Activated gamma-delta T cell treated with anti-CD3 and anti-CD28 coated beads, Interleukin-2, amount 50 U/mL, for 16 hours (primary cell): ENCODE results near the gene VWA8.
"Not testable (repeated sequence)": the region's sequence is repeated elsewhere in the genome, so short reads cannot be mapped to it uniquely, and the experiment has no call there.

Experiments used
- DNase-seq: peaks from one replicate; pipeline ENCODE4 v3.0.0-alpha.2; 2020; ENCODE audit warnings: low read depth

Gene VWA8

DNA sequence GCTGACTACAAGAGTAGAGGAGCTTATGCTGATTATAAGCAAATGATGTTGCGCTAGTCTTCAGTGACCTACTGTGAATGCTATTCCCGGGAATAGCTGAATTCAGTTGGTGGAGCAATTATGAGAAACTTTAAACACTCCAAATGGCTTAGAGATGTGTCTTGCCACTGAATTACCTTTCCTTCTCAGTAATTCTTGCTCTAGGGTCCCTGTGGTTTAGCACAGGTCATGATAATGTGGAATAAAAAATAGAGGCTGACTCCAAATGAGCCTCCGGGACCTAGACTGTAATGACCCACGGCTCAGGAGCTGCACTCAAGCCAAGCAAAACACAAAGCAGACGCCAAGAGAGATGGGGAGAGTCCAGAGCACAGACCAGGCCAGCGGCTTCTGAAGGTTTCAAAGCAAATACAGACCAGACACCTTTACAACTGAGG lies 378.9 kb downstream of the VWA8 start:
- no peak for DNase-seq

DNA sequence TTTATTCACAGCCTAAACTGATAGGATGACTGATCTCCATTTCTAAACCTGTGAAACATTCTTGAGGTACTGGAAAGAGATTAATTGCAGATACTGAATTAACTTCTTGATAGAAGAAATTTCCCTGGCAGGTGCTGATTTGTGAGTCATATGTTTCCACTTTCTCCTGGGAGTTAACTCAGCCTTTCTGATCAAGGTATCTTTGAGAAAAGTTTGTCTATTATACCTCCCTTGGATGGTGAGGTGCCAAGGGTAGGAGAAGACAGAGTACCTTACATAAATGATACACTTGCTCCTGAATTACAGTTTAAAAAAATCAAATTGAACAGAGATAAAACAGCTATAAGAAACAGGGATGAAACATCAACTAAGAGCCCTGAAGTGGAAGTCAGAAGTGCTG lies 380.6 kb downstream of the VWA8 start:
- no peak for DNase-seq

DNA sequence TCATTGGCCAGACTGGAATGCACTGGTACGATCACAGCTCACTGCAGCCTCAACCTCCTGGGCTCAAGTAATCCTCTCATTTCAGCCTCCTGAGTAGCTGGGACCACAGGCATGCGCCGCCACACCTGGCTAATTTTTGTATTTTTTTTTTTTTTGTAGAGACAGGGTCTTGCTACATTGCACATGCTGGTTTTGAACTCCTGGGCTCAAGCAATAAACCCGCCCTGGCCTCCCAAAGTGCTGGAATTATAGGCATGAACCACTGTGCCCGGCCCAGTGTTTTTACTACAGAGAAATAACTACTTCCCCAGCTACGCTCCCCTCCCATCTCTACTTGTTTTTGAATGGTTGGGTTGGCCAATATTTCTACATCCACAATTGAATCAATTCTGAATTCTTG lies 381.0 kb downstream of the VWA8 start:
- no peak for DNase-seq

DNA sequence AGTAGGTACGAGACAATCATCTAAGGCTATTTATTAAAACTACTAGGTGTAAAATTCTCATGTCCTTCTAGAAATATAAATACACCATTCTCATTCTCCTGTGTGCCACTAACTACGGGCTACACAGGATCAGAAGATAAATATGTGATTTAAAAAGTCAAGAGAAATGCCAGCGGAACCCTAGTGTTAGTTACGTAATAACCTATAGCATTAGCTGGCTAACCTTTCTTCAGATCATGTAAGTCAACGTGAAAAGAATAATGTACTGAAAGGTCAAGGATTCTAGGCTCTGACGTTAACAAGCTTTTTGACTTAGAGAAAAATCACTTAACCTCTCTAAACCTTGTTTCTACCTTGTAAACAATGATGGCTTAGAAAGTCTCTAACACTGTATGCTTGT lies 381.7 kb downstream of the VWA8 start:
- DNase-seq = no peak

DNA sequence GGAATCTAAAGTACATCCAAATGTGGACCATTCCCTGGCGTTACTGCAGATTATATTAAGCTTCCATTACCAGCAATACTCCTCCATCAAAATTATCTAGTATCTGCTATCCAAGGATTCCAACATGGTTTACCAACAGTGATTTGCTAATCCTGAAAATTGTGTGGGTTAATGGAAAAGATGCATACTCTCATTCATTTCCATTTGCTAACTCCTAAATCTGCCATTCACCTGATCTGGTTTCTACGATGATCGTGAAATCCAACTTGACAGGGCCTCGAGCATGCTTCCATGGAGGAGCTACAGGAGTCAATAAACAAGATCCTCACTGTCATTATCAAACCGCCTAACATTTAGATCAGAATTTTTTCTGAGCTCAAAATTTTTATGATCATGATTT lies 382.5 kb downstream of the VWA8 start:
- DNase-seq = no peak

DNA sequence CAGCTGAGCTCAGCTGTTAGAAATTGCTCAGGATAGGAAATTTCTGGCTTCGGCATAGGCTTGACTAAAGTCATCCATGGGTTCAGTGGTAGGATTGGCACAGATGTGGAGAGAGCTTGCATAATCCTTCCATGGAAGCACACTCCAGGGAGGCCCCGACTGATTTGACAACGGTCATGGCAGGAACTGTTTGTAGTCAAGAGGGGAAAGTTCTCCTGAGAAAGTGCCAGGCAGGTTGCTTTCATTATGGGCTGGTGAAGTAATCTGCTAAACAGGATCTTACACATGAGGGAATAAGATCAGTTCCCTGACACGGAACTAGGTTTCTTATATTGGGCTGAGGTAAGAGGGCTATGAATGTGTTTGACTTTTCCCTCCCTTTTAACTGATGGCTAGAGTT lies 383.5 kb downstream of the VWA8 start:
- no peak for DNase-seq

DNA sequence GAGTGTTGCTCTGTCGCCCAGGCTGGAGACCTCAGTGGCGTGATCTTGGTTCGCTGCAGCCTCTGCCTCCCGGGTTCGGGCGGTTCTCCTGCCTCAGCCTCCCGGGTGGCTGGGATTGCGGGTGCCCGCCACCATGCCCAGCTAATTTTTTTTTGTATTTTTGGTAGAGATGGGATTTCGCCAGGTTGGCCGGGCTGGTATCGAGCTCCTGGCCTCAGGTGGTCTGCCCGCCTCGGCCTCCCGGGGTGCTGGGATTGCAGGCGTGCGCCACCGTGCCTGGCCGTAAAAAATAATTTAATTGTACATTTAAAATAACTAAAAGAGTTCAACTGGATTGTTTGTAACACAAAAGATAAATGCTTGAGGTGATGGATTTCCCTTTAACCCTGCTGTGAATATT lies 387.3 kb downstream of the VWA8 start:
- not testable (repeated sequence) for DNase-seq

DNA sequence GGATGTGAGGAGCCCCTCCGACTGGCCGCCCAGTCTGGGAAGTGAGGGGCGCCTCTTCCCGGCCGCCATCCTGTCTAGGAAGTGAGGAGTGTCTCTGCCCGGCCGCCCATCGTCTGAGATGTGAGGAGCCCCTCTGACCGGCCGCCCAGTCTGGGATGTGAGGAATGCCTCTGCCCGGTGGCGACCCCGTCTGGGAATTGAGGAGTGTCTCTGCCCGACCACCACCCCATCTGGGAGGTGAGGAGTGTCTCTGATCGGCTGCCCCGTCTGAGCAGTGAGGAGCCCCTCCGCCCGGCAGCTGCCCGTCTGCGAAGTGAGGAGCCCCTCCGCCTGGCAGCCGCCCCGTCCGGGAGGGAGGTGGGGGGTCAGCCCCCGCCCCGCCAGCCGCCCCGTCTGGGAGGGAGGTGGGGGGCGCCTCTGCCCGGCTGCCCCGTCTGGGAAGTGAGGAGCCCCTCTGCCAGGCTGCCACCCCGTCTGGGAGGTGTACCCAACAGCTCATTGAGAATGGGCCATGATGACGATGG lies 389.0 kb downstream of the VWA8 start:
- not testable (repeated sequence) for DNase-seq

DNA sequence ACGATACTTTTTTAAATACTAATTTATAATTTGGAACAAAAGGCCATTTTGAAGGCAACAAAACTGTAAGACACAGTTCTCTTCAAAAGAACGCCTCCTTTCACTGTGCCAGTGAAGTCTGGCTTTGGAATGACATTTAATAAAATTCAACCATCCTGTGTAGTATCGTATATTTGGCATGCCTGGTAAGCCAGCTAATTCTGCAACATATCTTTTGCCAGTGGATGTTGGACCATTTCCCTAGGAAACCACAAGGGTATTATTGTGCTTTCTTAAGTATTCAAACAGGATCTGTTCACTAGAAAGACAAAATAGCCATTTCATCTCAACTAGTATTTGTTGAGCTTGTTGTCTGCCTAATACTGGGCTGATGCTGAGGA lies 391.9 kb downstream of the VWA8 start:
- DNase-seq = no peak

DNA sequence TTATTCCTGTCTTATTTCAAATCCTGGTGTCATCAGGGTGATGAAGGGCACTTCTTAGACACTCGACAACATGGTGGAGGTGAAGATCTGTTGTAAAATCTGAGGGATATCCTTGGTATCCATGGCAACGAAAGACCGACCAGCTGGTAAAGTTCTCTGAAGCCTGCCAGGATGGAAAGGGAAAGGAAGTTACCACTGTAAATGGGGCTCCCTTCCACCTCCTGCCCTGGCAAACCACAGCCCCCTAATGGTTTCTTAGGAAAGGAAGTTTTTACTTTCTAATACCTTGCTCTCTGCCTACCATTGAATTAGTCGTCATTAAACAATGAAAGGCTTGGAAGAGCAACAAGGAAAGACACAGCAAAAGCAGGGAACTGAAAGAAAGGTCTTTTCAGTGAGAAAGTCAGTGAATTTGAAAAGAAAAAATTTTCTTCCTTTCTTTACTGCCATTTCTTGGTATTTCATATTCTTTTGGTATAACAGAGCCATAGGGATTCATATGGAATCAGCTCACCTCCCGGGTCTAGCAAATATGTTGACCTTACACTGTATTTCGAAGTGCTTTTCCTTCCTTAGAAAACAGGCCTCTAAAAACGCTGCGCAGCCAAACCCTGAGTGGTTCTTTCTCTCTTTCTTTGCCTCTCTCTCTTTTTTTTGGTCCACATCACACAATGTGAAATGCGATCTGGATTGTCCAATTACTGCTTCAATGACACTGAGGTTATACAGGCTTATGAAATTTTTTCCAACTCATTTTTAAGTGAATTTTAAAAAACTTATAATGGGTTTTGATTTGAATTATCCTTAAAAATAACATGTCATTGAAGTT lies 392.6 kb downstream of the VWA8 start:
- DNase-seq = no peak

DNA sequence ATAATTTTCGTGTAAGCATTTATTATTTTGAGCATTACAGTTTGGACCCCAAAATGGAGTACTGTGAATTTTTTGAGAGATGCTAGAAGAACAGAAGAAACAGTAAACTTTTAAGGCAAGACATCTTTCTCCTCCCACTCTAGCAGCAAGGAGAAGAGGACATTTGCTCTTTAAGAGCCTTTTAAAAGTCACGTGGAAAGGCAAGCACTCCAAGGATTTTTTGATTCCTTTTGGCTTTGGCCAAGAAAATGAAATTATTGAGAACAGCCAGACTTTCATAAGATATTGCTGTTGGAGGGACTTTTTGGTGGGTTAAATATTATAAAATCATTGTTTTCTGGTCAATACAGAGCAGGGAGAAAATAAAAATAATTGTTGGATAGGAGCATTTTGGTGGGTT lies 393.5 kb downstream of the VWA8 start:
- no peak for DNase-seq

DNA sequence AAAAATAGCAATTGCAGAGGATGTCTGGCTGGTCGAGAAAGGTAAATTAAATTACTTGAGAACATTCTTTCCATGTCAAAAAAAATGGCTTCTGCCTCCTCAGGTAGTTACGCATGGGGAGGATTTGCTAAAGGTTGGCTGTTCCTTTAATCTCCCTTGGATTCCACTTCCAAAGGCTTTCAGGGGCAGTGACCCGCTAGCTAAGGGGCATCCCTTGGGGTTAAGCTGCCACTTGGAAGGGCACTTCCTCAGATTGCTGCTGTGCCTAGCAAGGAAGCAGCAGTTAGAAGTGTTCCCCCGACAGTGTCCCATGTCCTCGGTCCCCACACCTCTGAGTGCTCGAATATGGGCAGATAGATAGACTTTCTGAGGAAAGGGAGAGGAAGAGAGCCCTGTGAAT lies 395.1 kb downstream of the VWA8 start:
- DNase-seq = no peak

DNA sequence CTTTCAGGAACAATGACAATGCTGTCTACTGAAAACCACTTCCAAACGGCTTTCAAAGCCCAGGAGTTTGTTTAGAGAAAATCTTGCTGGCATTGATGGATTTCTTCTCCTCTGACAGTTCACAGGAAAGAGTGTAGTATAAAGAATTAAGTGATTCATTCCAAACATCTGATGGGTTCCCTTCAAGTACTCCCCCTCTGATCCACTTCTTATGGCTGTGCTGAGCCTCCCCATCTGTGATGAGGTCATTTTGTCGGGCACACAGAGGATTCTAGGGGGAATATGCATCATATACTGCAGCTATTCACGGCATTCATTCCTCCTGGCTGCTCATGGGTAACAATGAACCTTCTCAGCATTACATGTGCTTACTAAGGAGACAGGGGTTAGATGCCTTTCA lies 395.7 kb downstream of the VWA8 start:
- no peak for DNase-seq

DNA sequence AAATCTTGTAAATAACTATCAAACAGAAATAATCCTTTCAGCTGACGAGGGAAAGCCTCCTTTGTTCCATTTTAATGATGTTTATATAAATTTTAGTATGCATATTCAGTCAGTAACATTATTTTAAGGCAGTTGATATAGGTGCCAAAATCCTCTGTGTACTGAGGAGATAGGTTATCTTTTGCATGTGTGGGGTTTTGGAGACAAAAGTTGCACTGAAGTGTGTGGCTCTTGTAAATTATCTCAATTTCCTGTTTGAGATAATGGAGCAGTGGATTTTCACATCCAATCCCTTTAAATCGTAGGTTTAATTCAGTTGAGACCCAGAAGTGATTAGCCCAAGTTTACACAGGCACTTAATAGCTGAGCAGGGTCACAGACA lies 396.9 kb downstream of the VWA8 start:
- no peak for DNase-seq

DNA sequence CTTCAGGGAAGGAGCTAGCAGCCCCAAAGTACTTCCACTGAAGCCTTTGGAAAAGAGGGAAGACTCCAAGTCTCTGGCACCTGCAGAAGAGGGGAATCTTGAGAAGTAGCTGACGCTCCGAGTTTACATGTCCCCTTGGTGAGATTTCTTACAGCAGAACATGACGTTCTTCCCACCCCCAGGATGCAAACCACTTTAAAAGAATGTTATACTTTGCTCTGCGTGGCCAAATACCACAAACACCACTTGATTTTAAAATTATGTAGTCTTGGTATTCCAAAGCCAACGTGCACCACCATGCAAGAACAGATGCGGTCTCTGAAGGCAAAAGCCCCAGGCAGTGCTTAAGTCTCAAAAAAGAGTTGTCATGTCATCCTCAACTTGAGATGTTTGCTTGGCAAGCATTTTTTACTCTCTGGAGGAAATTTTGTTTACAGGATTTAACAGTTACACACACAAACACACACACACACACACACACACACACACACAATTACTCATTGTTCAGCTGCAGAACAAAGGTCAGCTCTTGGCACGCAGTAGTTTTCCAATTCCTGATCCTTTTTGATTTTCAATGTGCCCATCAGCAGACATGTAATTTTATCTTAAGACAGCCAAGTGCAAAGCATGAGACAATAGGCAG lies 397.4 kb downstream of the VWA8 start:
- DNase-seq = no peak

DNA sequence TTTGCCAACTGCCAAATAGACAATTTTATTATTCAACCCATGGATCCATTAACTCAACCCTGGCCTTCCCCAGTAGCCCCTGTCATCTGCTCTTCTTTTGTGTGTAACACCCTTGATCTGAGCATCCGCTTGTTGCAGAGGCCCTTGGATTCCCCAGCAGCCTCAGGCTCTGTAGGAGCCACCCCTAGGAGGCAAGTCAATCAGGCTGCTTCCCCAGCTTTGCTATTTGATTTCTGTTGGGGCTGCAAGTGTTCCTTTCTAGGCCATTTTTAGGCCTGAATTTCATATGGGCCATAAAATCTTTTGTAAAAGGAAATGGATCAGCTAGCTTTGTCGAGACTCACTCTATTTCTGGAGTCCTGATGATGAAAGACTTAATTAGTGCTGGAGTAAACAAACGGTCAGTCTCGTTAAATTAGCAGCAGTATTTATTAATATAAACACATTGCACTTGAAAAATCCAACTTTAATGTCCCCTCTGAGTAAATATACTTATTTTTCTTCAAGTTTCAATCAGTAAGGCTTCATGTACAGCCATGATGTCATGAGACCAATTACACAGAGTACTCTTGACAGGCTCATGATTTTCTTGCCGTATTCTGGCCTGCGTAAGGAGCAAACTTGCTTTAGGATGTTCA lies 398.2 kb downstream of the VWA8 start:
- no peak for DNase-seq

DNA sequence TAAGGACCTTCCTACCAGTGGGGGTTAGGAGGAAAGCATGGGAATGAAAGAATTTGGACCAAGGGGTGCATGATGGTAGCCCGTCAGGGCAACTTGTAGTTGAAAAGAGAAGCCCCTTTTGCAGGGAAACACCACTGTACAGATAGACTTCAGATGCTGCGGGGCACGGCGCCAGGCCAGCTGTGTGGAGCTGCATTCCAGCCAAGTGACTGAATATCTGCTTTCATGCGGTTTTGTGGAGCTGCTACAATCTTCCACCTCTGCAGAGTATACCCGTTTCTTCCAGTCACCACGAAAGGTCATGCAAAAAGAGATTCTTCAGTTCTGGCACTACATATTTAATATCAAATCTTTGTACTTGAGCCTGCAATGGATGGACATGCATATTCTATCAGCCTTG lies 398.8 kb downstream of the VWA8 start:
- no peak for DNase-seq

DNA sequence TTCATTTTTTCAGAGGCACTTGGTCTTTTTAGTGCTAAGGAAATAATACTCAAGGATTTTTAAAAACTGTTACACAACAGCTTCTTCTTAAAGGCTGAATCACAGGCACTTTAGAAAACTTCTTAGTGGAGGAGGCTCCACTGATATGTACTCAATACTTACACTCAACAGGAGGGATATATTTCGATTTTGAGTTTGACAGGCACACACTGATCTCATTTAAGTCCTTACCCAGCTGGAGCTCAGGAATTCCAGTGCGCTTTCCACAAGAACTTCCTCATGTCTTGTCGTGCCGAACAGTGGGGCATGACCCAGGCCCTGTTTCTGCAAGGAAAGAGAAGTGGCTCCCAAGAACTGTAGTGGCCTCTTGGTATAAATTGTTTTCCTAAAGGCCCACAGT lies 399.7 kb downstream of the VWA8 start:
- DNase-seq = no peak

DNA sequence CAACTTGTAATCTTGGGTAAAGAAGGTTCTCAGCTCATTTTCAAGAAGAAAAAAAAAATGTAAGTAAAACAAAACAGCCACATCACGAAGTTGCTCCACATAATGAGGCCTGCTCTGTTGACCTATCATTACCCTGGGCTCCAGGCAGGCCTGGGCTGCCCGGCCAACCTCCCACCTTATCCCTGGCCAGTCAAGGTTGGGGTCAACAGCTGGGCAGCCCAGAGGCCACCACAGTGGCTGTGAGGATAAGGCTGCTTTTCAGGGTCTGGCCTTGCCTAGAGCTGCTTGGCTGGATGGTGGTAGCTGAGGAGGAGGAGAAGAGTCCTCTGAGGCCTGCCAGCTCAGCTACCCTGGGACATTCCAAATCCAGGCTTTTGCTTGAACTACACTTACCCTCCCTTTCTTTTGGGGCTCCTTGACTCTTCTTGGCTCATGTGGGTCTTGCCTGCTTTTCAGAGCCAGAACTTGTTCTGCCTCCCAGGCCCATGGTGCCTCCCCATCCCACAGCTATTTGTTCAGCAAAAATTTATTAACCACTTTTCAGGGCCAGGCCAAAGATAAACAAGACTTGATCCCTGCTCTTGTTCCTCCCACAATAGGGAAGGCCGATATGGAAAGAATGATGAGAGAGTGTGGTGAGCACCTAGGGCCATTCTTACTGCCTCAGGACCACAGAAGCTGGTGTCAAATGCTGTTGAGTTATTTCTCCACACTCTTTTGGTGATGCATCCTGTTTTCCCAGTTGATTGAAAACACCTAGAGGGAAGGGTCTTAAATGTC lies 401.9 kb downstream of the VWA8 start:
- no peak for DNase-seq

DNA sequence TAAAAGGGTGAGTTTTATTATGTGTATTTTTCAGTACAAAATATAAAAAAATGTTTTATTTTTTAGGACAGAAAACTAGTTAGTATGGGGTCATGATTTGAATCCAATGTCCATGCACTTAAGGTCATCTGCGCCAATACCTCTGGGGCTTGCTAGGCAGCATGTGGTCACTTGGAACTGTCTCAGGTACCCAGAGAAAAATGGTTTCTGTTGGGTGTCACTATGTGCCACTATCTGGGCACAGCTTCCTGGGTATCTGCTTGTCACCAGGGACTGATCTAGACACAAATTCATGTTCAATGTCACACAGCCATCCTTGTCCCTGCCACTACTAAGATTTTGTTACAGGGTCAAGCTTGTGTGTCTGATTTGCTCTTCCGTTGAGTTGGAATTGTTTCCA lies 403.2 kb downstream of the VWA8 start:
- no peak for DNase-seq

DNA sequence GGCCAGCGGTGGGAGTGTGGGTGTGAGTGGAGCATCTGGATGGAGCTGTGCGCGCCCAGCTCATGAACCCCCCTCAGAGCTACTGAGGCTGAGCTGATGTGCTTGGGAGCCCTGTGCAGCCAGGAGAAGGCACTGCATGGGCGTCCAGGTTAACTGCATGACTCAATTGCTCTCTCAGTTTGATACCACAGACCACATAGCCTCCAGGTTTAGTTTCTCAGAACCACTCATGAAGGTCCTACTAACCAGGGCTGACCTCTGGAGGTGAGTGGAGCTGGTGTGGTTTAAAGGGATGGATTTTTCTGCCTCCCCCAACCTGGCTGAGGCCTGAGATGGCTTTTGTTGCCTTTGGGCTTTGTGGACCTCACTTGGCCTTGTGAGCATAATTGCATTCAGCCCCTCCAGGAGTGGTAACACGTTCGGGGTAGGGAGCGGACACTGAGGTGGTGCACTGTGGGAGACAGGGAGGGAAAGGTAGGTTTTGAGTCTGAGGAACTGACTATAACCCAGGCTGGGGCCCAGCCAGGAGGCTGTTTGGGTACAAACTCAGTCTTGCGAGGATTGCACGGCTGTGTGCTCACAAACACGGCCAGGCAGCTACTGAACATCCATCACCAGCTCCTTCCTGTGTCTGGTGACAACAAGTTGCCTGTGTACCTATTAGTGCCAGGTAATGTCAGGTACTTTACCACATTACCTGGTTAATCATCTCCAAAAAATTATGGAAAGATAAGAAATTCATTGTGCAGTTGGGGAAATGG lies 406.1 kb downstream of the VWA8 start:
- no peak for DNase-seq

DNA sequence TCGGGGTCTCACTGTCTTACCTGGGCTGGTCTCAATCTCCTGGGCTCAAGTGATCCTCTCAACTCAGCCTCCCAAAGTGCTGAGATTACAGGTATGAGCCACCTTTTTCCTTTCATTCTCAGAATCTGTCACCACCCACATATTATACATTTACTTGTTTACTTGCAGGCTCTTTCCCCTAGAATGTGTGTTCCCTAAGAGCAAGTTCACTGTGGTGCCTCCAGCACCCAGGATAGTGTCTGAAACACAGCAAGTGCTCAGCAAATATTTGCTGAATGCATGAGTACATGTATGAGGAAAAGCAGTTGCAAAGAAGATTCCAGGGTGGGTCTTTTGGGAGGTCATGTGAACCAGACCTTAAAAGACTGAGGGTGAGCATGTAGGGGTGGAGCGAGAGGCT lies 406.7 kb downstream of the VWA8 start:
- DNase-seq = no peak
